ENCODE results near the gene MISP. TPM values are rescaled to one million over a fixed set of nuclear protein-coding genes. Genes with fewer than 3 reads are reported as not detected.

Gene MISP
- total and polyA plus RNA-seq, 2 of the 4 experiments (the other 2 are of a cell fraction) = not detected

DNA sequence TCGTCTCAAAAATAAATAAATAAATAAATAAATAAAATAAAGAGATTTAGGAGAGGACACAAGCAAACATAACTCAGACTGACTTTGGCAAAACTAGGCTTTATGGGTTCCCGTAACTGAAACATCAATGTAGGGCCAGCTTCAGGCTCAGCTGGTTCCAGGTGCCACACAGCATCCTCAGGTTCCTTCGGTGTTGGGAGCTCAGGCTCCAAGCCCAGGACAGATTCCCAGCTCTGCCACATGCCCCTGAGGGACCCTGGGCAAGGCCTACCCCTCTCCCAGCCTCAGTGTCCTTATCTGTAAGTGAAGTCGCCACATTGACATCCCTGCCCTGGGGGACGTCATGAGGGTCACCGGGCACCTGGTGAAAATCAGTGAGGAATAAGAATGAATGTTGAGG, 18.7 kb downstream of the MISP start:
- no peak for ATAC-seq (ENCODE audit: low read depth)
- in situ Hi-C loops (cut with MboI; ENCODE audit: low sequenced_read_pairs) (loop anchor here (10.0 kb wide), 1 partner anchor 215 kb away; the partner anchor contains the start of gene WDR18), intact Hi-C loops (cut with micrococcal nuclease) (loop anchor here (1.0 to 5.0 kb wide), 3 partner anchors 29 to 152 kb away; partner anchors contain the start of gene CFD), dilution Hi-C loops (cut with HindIII; ENCODE audit: low sequenced_read_pairs, unreplicated experiment) (no loop called here)
- Histone ChIP-seq H3K9me3 (ENCODE audit: control insufficient read depth, insufficient read depth, low read length) (no peaks in the 10 kb centered on the region), H3K27me3 (ENCODE audit: control insufficient read depth, insufficient read depth, low read length) (no peaks in the 10 kb centered on the region; the same call in 1 of the 2 replicates), H3K4me3 (ENCODE audit: insufficient read depth, low read depth, low read length) (no peak overlapping the region), H3K9ac (ENCODE audit: low read depth, low read length) (no peak overlapping the region), H3K36me3 (ENCODE audit: control insufficient read depth, insufficient read depth, low read length) (no peaks in the 10 kb centered on the region), H3K27ac (ENCODE audit: insufficient read depth, low read length) (no peak overlapping the region), H2BK120ac (ENCODE audit: low read depth, low read length) (no peak overlapping the region), H2BK20ac (ENCODE audit: low read depth, low read length) (no peak overlapping the region), H3K23ac (ENCODE audit: low read depth, low read length) (no peak overlapping the region), H3K18ac (ENCODE audit: low read depth, low read length) (no peak overlapping the region), H2AK9ac (replicated peaks; ENCODE audit: low read depth, low read length, poor library complexity) (no peak overlapping the region), H3K14ac (replicated peaks; ENCODE audit: low read depth, low read length) (no peak overlapping the region), H3K79me1 (ENCODE audit: low read depth in 1 of 2, low read length in 2 of 2) (no peaks in the 10 kb centered on the region), H2BK5ac (ENCODE audit: low read depth, low read length, poor library complexity, severe bottlenecking) (no peak overlapping the region), H3K4me1 (ENCODE audit: control insufficient read depth, insufficient read depth, low read length) (no peaks in the 10 kb centered on the region), H2AFZ (replicated peaks; ENCODE audit: low read length, poor library complexity) (no peak overlapping the region), H2AK5ac (ENCODE audit: low read depth, low read length) (0 out of 2 replicates have a peak overlapping the region, but pooled peaks have one; percentile 36), H3K4ac (ENCODE audit: low read depth, low read length) (no peak overlapping the region), H4K5ac (ENCODE audit: low read depth, low read length) (no peak overlapping the region), H4K20me1 (ENCODE audit: insufficient read depth, low read length) (no peaks in the 10 kb centered on the region), H4K91ac (ENCODE audit: insufficient read depth, low read depth, low read length) (no peak overlapping the region), H3K9me1 (ENCODE audit: insufficient read depth, low read length) (no peaks in the 10 kb centered on the region), H2BK15ac (ENCODE audit: low read depth, low read length) (no peak overlapping the region), H3K4me2 (ENCODE audit: low read depth, low read length) (no peak overlapping the region), H3K56ac (ENCODE audit: extremely low read depth, insufficient read depth, low read length) (no peak overlapping the region), H4K8ac (ENCODE audit: low read depth in 2 of 2, low read length in 2 of 2) (no peak overlapping the region)
- ChIA-PET CTCF (interaction anchor here (0.7 kb wide), 1 partner anchor 32 kb away, joined by 4 read pairs; no protein-coding TSS in a partner anchor), POLR2A (ENCODE audit: unreplicated experiment) (no interaction called here)
- 90% methylated on average over 2 of the region's 6 CpGs; no CpG with 5 or more reads in 1 of the 2 experiments for WGBS, 2 experiments (ENCODE audit: extremely low coverage in 2 of 2, insufficient read length in 1 of 2)
- DNase-seq = no peak
- TF ChIP-seq, protein P1, sequence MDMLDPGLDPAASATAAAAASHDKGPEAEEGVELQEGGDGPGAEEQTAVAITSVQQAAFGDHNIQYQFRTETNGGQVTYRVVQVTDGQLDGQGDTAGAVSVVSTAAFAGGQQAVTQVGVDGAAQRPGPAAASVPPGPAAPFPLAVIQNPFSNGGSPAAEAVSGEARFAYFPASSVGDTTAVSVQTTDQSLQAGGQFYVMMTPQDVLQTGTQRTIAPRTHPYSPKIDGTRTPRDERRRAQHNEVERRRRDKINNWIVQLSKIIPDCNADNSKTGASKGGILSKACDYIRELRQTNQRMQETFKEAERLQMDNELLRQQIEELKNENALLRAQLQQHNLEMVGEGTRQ (IDR thresholded peaks at IDR 0.05; ENCODE audit: low read depth, low read length) = no peak
- no peak for TF ChIP-seq RCOR1 (IDR thresholded peaks at IDR 0.05; ENCODE audit: insufficient replicate concordance, low read length)
- TF ChIP-seq MAFK (IDR thresholded peaks at IDR 0.05; ENCODE audit: low read depth, low read length) = no peak
- TF ChIP-seq SMC3 (IDR thresholded peaks at IDR 0.05; ENCODE audit: low read depth, low read length) = no peak
- no TSS peak for BruUV-seq (replicated peaks)
